HG03558 (cell line): ENCODE data around the gene MAP1A.

Experiments
- ATAC-seq: cut with Tn5 transposase; IDR thresholded peaks from one replicate; pipeline ENCODE4 v1.9.1; 2021; ENCODE audit warnings: moderate number of reproducible peaks; ENCODE audit not compliant: unreplicated experiment; ENCODE audit errors: extremely low read depth

The MAP1A gene

GRCh38 chr15:43510200-43511011 is 7.0 kb upstream of the MAP1A start:
- peak; percentile 79 for ATAC-seq

- ATAC-seq = no peak
These were observed 6.2 kb upstream of the MAP1A start for GRCh38 chr15:43511012-43511885.

DNA sequence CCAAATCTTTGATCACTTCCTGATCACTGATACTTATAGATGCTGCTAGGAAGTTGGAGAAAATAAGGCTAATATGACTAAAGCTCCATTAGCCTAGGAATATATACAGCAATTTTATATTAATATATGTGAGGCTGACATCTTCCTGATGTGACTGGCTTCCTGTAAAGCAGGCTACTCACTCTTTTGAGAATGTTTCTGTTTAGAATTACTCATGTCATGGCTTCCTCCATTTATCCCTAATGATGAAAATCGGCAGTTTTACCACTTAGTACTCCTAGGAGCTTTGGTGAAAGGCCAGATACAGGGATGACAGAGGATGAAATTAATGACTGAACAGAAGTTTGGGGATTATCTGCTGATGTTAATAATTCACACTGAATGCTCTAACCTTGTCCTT is 3.9 kb upstream of the MAP1A start:
- no peak for ATAC-seq

DNA sequence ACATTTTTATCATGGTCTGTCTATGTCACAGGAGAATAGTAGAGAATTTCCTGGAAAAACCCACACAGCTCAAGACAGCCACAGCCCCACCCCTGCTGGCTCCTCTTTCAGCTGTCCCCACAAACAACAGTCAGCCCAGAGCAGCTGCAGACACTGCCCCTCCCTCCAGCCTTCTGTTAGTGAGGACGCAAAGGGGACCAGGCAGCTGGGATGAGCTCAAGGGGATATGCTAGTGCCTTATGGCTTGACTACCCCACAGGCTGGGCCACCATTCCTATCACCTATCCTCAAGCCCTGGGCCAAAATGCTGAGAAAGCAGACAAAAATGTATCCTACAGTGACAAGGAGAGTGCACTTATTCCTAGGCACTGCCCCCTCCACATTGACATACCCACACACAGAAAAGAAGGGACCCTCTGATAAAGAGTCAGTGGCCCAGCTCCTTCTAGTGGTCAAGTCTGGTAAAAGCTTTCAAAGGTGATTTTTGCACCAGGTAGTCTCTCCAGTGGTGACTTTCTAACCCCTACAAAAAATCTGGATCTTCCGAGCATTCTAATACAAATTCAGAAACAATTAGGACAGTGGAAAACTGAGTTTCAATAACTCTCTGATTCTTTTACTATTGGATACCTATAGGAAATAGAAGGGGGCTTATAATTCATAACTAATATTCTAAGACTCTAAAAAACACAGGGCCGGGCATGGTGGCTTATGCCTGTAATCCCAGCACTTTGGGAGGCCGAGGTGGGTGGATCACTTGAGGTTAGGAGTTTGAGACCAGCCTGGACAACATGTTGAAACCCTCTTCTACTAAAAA is 3.0 kb upstream of the MAP1A start:
- ATAC-seq = no peak

DNA sequence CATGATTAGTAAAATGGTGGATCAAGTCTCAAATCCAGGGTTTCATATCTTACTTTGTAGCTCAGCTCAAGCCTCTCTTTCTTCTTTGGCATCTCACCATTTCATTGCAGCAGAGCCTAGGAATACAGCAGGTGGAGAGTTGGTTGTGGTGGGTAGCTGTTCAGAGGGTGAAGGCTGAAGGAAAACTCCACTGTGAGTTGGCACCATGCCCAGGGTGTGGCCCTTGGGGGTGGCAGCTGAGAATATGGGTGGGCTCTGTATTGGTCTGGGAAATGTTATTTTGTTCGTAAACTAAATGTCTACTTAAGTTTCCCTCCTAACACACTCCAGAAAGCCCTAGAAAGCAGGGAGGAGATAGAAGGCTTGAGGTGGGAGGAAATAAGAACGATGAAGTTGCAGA is 1.7 kb upstream of the MAP1A start:
- ATAC-seq = no peak

GRCh38 chr15:43516185-43516584 is 1.2 kb upstream of the MAP1A start:
- no peak for ATAC-seq

DNA sequence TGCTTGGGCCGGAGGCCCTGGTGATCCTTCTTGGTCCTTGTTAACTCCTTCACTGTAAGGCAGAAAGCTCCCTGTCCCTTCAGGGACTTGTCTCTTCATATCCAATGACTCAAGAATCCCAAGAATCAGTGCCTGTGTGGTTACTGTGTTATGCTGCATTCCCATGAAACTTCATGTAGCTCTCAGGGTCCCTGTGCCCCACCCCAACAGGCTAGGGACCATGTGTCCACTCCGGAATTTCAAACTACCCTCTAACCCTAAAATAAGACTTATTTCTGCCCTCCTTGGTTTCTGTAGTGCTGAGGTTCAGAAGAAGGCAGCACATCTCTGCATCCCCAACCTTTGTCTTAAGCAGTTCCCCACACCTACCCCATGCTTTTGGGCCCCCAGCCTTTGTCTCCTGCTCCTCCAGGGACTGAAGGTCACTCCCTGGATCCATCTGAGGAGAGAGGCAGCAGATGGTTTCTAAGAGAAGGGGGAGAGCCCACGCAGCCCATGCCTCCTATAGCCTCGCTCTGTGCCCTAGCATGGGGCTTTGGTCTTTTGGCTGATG is 531 bp upstream of the MAP1A start:
- no peak for ATAC-seq

DNA sequence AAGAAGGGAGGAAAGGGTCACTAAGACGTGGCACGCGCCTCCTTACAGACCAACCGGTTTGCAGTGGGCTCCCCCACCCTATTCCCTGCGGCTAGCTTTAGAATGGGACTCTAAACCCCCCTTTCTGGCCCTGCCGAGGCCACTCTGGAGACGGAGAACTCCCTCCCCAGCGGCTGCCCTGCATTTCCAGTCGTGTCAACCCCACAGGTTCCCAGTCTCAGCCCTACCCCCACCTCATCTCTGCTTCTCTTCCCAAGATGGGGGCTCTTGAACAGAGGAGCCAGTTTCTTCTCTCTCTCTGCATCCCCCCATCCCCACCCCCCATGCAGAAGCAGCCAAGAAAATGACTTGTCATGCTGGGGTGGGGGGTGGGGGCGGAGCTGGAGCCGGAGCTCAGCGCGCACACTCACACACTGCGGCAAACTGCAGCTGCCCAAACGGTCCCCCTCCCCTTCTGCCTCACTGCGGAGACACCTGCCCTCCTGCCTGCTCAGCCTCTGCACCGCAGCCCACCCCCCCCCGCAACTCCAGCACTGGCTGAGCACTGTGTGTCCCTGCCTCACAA is 871 bp downstream of the MAP1A start:
- ATAC-seq = no peak

- no peak for ATAC-seq
These were observed 1.8 kb downstream of the MAP1A start for GRCh38 chr15:43519196-43519595.

GRCh38 chr15:43520138-43520537 is 2.7 kb downstream of the MAP1A start:
- ATAC-seq = no peak

DNA sequence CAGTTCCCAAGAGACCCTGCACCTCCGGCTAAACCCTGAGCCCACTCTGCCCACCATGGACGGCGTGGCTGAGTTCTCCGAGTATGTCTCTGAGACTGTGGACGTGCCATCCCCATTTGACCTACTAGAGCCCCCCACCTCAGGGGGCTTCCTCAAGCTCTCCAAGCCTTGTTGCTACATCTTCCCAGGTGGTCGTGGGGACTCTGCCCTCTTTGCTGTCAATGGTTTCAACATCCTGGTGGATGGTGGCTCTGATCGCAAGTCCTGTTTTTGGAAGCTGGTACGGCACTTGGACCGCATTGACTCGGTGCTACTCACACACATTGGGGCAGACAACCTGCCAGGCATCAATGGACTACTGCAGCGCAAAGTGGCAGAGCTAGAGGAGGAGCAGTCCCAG is 4.0 kb downstream of the MAP1A start:
- no peak for ATAC-seq

- no peak for ATAC-seq
These were observed 4.8 kb downstream of the MAP1A start for GRCh38 chr15:43522247-43522646.

- ATAC-seq = no peak
These were observed 6.2 kb downstream of the MAP1A start for GRCh38 chr15:43523646-43524045.

DNA sequence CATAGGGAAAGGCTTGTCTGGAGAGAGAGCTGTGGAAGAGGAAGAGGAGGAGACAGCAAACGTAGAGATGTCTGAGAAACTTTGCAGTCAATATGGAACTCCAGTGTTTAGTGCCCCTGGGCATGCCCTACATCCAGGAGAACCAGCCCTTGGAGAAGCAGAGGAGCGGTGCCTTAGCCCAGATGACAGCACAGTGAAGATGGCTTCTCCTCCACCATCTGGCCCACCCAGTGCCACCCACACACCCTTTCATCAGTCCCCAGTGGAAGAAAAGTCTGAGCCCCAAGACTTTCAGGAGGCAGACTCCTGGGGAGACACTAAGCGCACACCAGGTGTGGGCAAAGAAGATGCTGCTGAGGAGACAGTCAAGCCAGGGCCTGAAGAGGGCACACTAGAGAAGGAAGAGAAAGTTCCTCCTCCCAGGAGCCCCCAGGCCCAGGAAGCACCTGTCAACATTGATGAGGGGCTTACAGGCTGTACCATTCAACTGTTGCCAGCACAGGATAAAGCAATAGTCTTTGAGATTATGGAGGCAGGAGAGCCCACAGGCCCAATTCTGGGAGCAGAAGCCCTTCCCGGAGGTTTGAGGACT is 6.9 kb downstream of the MAP1A start:
- ATAC-seq = no peak

DNA sequence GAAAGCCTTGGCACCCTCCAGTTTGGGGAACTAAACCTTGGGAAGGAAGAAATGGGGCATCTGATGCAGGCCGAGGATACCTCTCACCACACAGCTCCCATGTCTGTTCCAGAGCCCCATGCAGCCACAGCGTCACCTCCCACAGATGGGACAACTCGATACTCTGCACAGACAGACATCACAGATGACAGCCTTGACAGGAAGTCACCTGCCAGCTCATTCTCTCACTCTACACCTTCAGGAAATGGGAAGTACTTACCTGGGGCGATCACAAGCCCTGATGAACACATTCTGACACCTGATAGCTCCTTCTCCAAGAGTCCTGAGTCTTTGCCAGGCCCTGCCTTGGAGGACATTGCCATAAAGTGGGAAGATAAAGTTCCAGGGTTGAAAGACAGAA is 7.7 kb downstream of the MAP1A start:
- no peak for ATAC-seq

DNA sequence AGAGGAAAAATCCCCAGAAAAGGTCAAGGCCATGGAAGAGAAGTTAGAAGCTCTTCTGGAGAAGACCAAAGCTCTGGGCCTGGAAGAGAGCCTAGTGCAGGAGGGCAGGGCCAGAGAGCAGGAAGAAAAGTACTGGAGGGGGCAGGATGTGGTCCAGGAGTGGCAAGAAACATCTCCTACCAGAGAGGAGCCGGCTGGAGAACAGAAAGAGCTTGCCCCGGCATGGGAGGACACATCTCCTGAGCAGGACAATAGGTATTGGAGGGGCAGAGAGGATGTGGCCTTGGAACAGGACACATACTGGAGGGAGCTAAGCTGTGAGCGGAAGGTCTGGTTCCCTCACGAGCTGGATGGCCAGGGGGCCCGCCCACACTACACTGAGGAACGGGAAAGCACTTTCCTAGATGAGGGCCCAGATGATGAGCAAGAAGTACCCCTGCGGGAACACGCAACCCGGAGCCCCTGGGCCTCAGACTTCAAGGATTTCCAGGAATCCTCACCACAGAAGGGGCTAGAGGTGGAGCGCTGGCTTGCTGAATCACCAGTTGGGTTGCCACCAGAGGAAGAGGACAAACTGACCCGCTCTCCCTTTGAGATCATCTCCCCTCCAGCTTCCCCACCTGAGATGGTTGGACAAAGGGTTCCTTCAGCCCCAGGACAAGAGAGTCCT is 9.0 kb downstream of the MAP1A start:
- no peak for ATAC-seq

DNA sequence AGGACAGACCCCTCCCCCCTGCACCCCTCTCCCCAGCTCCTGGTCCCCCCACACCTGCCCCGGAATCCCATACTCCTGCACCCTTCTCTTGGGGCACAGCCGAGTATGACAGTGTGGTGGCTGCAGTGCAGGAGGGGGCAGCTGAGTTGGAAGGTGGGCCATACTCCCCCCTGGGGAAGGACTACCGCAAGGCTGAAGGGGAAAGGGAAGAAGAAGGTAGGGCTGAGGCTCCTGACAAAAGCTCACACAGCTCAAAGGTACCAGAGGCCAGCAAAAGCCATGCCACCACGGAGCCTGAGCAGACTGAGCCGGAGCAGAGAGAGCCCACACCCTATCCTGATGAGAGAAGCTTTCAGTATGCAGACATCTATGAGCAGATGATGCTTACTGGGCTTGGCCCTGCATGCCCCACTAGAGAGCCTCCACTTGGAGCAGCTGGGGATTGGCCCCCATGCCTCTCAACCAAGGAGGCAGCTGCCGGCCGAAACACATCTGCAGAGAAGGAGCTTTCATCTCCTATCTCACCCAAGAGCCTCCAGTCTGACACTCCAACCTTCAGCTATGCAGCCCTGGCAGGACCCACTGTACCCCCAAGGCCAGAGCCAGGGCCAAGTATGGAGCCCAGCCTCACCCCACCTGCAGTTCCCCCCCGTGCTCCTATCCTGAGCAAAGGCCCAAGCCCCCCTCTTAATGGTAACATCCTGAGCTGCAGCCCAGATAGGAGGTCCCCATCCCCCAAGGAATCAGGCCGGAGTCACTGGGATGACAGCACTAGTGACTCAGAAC is 9.8 kb downstream of the MAP1A start:
- ATAC-seq = no peak

- ATAC-seq = no peak
These were observed 10.6 kb downstream of the MAP1A start for GRCh38 chr15:43527802-43528541.
